B cell (primary cell): ENCODE results near the gene TRRAP.

Experiments
- CTCF ChIP-seq: fragments of 200-600 bp; IDR thresholded peaks from one replicate; pipeline ENCODE4 v1.8.0; 2022; ENCODE audit warnings: antibody characterized with exemption, mild to moderate bottlenecking
- EZH2 ChIP-seq: IDR thresholded peaks from 2 replicates; pipeline ENCODE4 v1.6.1; 2012; ENCODE audit warnings: borderline replicate concordance, low read depth, mild to moderate bottlenecking, moderate library complexity, low read length; ENCODE audit not compliant: insufficient read depth, poor library complexity, severe bottlenecking

- TF ChIP-seq CTCF (no peak), EZH2 (no peak)
Observed at GRCh38 chr7:98880485-98880884, 2.2 kb downstream of the TRRAP start.
